ENCODE data around the gene ACOT13.
"Not testable (repeated sequence)": the region's sequence is repeated elsewhere in the genome, so short reads cannot be mapped to it uniquely, and the experiment has no call there.

ACOT13 gene

DNA sequence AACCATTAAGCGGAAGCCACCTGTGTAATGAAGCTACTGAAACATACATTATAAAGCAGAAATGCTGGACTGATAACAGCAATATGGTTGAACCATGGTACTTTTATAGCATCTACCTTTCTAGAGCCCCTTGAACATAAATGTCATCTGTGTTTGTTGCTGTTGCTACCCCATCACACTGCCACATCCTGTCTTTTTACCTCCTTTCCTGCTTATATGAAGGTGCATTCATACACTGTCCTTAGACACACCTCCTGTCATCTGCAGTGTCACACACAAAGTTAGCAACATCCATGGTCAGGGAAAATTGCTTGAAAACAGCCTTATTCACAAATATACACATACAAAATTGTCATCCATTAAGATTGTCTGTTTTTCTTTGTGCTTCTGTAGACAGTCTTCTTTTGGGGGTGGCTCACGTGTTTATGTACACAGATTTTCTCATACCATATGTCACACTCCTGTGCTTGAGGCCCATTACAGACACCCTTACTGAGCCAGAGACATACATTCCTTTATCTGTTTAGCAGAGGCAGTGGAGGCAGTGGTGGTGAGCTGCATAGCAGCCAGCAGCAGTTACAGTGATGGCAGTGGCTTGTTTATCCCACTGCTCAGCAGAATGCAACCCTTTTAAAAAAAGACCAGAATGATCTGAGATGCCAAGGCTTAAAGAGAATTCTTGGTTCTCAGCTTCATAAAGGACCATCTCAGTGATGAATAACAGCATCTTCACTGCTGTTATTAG lies 26.1 kb downstream of the ACOT13 start:
- no peak for DNase-seq (ENCODE audit: low read depth in 3 of 3)

DNA sequence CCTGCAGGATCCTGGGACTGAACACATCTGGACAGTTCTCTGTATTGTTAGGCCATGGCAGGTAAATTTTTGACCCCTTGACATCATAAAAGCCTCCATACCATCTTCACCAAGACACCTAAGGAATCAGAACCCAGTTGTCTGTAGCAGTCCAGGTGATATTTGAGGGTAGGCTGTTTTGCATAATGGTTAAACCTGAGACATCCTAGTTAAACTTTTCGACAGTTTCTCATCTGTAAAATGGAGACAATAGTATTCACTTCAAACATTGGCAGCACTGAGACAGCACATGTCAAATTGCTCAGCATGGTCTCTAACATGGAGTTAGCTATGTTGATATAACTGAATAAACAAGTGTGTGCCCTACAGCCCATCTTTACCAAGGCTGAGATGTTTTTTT lies 27.3 kb downstream of the ACOT13 start:
- no peak for DNase-seq (ENCODE audit: low read depth in 3 of 3)

DNA sequence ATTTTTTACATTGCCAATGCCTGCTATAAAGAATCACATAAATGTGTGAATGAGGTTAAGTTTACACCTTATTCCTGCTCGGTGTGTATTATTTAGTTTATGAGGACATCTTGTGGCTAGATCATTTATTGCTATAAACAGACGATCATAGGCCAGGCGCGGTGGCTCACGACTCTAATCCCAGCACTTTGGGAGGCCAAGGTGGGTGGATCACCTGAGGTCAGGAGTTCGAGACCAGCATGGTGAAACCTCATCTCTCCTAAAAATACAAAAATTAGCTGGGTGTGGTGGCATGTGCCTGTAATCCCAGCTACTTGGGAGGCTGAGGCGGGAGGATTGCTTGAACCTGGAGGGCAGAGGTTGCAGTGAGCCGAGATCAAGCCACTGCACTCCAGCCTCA lies 28.8 kb downstream of the ACOT13 start:
- DNase-seq (ENCODE audit: low read depth in 3 of 3) = peak in 1 of 3 experiments; percentile 28

- no peak for DNase-seq (ENCODE audit: low read depth in 3 of 3)
Observed at GRCh38 chr6:24696097-24696496, 29.2 kb downstream of the ACOT13 start.

- no peak for DNase-seq (ENCODE audit: low read depth in 3 of 3)
Observed at GRCh38 chr6:24699521-24700359, 32.9 kb downstream of the ACOT13 start.

DNA sequence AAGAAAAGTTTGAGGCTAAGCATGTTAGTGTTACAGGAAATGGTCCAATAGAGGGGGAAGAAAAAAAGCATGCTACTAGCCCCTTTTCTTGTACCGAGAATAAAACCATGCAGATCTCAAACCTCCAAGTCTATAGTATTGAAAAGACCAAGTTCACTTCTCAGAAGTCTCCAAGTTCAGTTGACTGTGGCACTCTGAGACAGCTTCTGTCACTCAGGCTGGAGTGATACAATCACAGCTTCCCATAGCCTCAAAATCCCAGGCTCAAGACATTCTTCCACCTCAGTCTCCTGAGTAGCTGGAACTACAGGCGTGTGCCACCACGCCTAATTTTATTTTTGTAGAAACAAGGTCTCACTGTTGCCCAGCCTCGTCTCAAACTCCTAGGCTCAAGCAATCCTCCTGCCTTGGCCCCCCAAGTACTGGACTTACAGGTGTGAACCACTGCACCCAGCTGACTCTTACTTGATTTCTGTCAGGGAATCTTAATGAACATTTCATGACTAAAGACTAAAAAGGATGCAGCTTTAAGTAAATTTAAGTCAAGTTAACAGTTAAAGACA lies 35.9 kb downstream of the ACOT13 start:
- DNase-seq (ENCODE audit: low read depth in 3 of 3) = no peak

DNA sequence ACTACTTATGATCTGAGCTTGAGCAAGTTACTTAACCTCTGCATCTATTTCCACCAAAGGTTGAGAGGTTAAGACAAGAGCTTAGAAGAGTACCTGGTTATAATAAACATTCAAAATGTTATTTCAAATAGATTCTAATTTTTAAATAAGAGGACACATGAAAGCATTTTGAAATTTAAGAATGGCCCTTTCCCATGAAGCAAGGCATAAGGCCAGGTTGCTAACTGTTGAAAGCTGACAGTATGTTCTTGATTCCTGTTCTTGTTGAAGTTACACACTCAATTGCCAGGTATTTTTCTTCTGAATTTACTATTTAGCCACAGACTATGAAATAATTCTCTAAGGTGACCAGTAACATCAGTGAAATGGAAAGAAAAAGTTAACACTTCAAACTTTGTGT lies 37.6 kb downstream of the ACOT13 start:
- DNase-seq (ENCODE audit: low read depth in 3 of 3) = no peak

DNA sequence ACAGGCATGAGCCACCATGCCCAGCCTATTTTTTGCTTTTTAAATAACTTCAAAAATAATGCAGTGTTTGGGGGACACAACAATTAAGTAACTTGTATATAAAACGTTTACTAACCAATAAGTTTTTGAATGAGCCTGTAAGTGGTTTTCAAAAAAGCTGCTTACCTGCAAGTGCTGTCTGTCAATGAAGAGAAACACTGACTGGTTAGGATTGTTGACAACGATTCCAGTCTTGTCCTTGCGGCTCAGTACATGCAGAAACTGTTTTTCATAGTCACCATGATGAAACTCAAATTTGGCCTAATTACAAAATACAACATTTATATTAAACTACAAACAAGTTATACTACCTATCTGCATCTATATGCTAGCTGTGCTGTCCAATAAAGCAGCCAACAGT lies 41.7 kb downstream of the ACOT13 start:
- DNase-seq (ENCODE audit: low read depth in 3 of 3) = no peak

DNA sequence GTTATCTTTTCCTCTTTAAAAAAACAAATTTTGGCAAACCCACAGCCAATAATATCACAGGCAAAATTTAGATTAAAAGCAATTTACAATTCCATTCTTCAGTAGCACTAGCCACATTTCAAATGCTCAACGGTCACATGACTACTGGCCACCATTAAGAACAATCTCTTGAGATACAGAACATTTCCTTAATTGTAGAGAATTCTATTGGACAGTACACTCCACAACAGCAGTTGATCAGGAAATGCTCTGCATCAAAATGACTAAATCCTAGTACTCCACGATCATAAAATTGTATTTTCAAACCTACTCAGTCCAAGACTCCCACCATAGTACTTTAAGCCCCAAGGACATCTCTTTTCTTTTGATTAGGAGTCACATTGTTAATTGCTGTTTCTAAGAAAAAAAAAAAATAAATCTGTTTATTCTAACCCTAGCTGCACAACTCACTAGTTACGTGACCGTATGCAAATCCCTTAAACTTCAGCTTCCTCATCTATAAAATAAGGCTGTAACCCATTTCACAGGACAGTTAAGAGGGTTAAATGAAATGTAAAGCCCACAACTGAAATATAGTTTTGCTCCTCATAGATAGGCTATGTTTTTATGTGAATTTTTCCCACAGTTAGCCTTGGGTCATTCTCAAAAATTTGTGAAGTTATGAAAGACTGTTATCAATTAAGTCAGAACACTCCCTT lies 42.3 kb downstream of the ACOT13 start:
- no peak for DNase-seq (ENCODE audit: low read depth in 3 of 3)

GRCh38 chr6:24710519-24711303 lies 43.8 kb downstream of the ACOT13 start:
- no peak for DNase-seq (ENCODE audit: low read depth in 3 of 3)

DNA sequence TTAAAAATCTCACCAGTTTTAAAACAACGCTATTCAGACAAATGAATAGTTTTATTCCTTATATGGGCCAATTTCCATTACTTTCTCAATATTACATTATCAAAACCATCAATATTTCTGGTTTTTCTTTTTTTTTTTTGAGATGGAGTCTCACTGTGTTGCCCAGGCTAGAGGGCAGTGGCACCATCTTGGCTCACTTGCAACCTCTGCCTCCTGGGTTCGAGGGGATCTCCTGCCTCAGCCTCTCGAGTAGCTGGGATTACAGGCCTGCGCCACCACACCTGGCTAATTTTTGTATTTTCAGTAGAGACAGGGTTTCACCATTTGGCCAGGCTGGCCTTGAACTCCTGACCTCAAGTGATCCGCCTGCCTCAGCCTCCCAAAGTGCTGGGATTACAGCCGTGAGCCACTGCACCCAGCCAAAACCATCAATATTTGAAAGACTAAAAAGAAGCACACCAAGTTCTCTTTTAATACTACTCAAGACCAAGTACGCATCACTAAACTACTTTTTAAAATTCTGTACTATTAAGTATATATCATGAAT lies 49.8 kb downstream of the ACOT13 start:
- not testable (repeated sequence) for DNase-seq (ENCODE audit: low read depth in 3 of 3)

GRCh38 chr6:24718449-24719124 lies 51.7 kb downstream of the ACOT13 start:
- DNase-seq (ENCODE audit: low read depth in 3 of 3) = no peak

DNA sequence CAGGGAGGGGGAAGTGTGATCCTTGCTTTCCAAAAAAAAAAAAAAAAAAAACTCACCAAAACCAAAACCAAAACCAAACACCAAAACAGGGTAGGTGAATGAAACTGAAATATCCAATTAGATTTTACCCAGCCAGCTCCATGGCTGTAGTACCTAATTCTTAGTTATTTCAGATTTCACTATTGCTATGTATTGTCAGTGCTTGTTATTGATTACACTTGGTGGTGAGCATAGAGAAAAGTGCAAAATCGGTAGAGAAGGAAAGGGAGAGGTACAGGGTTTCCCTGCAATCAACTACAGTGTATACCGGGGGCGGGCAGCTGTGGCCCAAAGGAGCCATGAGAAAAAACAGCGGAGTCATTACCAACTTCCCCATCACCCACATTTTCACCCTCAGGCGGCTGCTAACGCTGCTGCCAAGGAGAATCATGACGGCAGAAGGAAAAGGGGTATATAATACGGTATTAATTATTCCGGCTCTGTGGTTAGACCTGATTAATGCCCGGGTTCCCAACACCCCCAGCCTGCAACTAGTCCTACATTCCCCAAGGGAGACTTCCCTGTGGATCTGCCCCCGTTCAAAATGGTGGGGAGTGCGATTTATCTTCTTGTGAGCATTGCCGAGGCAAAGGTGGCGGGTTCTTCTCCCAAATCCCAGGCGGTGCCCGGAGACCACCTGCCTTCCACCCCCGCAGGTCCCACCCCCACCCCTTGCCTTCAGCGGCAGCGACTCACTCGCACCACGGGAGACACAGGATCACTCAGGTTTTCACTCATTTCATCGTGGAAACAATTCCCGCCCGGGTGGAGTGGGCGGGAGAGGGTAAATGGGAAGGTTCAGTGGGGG lies 52.5 kb downstream of the ACOT13 start, which contains the start of gene C6orf62:
Gene C6orf62 (minus strand): TSS at position 30 of the 847 bp plus-strand sequence. CDS start 486 bp downstream, outside the sequence.
- DNase-seq (ENCODE audit: low read depth in 3 of 3) = peak; percentile 39 to 57 (median 50)

- DNase-seq (ENCODE audit: low read depth in 3 of 3) = peak; percentile 49 to 75 (median 60)
Observed at GRCh38 chr6:24720131-24720603, 53.3 kb downstream of the ACOT13 start.

DNA sequence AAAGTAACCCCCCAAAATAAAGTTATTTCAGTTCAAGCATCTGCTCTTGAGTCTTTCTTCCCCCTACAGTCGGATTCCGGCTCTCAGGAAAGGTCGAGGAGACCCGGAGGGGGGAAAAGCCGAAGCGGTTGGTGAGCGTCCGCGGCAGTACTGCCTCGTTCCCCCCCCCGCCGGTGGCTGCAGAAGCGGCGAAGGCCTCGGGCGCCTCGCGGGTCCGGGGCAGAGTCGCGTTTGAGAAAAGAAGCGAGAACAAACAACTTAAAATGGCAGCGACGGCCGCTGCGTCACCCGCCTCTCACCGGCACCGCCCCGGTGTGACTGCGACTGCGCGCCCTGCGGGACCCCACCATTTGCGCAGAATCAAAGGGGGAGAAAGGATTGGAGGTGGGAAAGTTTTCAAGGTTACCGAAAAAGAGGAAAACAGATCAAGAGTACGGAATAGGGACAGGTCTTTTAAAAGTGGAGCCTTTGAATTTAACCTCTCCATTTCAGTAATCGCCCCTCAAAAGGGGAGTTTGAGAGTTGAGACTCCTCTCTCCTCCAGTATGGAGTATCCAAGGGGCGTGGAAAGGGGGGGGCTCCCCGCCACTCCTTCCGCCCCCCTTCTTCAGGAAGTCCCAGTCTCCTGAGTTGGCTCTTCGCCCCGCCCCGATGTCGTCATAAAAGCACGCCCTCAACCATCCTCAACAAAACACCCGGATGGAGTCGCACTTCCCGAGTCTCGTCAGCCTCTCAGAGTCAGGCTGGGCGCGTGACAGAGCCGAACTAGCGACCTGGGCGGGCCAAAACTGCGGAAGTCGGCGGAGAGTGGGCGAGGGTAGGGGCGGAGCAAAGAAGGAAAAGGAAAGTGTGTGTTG lies 54.0 kb downstream of the ACOT13 start:
- DNase-seq (ENCODE audit: low read depth in 3 of 3) = peak; percentile 100

DNA sequence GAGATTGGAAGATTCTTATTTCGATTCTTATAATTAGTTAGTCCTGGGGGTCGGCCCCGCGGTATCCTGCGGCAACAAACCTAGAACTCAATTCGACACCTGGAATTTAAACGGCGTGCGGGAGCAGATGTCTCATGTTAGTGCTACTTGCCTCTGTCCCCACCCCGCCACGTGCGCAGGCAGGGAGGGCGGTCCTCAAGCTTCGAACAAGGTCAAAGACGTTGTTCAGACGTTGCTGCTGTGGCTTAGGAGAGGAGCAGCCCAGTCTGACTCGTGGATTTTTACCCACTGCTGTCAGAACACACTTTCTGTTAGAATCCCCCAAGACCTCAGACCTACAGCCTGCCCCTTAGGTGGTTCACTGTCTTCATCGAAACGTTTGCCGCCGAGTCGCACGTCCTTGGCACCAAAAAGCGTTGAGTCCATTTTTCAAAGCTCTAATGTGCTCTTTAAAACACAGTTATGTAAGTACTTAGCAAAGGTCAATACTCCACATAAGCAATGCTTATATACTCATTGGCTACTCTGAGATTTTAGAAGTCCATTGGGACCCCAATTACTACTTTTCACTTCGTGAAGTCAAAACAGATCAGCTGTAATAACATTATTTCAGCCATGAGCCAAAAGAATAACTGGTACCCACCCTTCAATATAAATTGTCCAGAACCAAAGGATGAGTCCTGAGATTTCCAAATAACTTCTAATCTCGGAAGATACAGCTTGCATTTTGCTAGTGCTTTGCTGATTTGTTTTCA lies 54.8 kb downstream of the ACOT13 start:
- no peak for DNase-seq (ENCODE audit: low read depth in 3 of 3)

GRCh38 chr6:24723270-24723669 lies 56.4 kb downstream of the ACOT13 start:
- DNase-seq (ENCODE audit: low read depth in 3 of 3) = no peak

All from stimulated activated CD4-positive, alpha-beta T cell treated with anti-CD3 and anti-CD28 coated beads, TNF-alpha, amount 100 ng/mL, for 24 hours (primary cell).